Measurements from ENCODE around the gene SLC8B1.

GRCh38 chr12:113261847-113262470, 73.0 kb downstream of the SLC8B1 start:
- TF ChIP-seq POLR2A (IDR thresholded peaks at IDR 0.05; ENCODE audit: low read length) (no peak), GATA1 (IDR thresholded peaks at IDR 0.05; ENCODE audit: low read depth, low read length) (no peak)
